Measurements from ENCODE around the gene SPTLC1.
"Not testable (repeated sequence)": the region's sequence is repeated elsewhere in the genome, so short reads cannot be mapped to it uniquely, and the experiment has no call there.

Gene SPTLC1

GRCh38 chr9:92033307-92033706 is 81.9 kb downstream of the SPTLC1 start:
- DNase-seq (ENCODE audit: low spot score): no peak

GRCh38 chr9:92032891-92033290 is 82.3 kb downstream of the SPTLC1 start:
- no peak for DNase-seq (ENCODE audit: low spot score)

- no peak for DNase-seq (ENCODE audit: low spot score)
Observed at GRCh38 chr9:92030367-92030766, 84.8 kb downstream of the SPTLC1 start.

GRCh38 chr9:92029553-92029952 is 85.7 kb downstream of the SPTLC1 start:
- no peak for DNase-seq (ENCODE audit: low spot score)

GRCh38 chr9:92026206-92027002 is 88.8 kb downstream of the SPTLC1 start:
- DNase-seq (ENCODE audit: low spot score): no peak

GRCh38 chr9:92021785-92022541 is 93.2 kb downstream of the SPTLC1 start:
- DNase-seq (ENCODE audit: low spot score): not testable (repeated sequence)

GRCh38 chr9:92019658-92020057 is 95.6 kb downstream of the SPTLC1 start:
- DNase-seq (ENCODE audit: low spot score): no peak

GRCh38 chr9:92010705-92011536 is 104.3 kb downstream of the SPTLC1 start:
- no peak for DNase-seq (ENCODE audit: low spot score)

GRCh38 chr9:92010253-92010652 is 105.0 kb downstream of the SPTLC1 start:
- DNase-seq (ENCODE audit: low spot score): not testable (repeated sequence)

- no peak for DNase-seq (ENCODE audit: low spot score)
Observed at GRCh38 chr9:92008041-92008440, 107.2 kb downstream of the SPTLC1 start.

- no peak for DNase-seq (ENCODE audit: low spot score)
Observed at GRCh38 chr9:92004045-92004392, 111.2 kb downstream of the SPTLC1 start.

GRCh38 chr9:92003308-92004044 is 111.7 kb downstream of the SPTLC1 start:
- no peak for DNase-seq (ENCODE audit: low spot score)

GRCh38 chr9:92001948-92002347 is 113.3 kb downstream of the SPTLC1 start:
- DNase-seq (ENCODE audit: low spot score): not testable (repeated sequence)

GRCh38 chr9:92001244-92001643 is 114.0 kb downstream of the SPTLC1 start:
- DNase-seq (ENCODE audit: low spot score): no peak

GRCh38 chr9:91995000-91995655 is 120.1 kb downstream of the SPTLC1 start:
- no peak for DNase-seq (ENCODE audit: low spot score)

GRCh38 chr9:91994422-91994821 is 120.8 kb downstream of the SPTLC1 start:
- DNase-seq (ENCODE audit: low spot score): no peak

- DNase-seq (ENCODE audit: low spot score): no peak
Observed at GRCh38 chr9:91992461-91993041, 122.7 kb downstream of the SPTLC1 start.

GRCh38 chr9:91991721-91992341 is 123.4 kb downstream of the SPTLC1 start:
- no peak for DNase-seq (ENCODE audit: low spot score)

GRCh38 chr9:91986248-91986647 is 129.0 kb downstream of the SPTLC1 start:
- no peak for DNase-seq (ENCODE audit: low spot score)

GRCh38 chr9:91985692-91986091 is 129.5 kb downstream of the SPTLC1 start:
- DNase-seq (ENCODE audit: low spot score): no peak
